Erythroblast (primary cell): ENCODE data around the gene FARP1.

Experiments
- DNase-seq, 2 experiments: peaks; one replicate each; lab custom pipeline; 2025; lab: John Stamatoyannopoulos, UW
- GATA1 ChIP-seq: IDR thresholded peaks from 2 replicates; pipeline ENCODE4 v1.6.1; 2011; ENCODE audit warnings: low read depth, mild to moderate bottlenecking, control low read depth, low read length, moderate library complexity
- POLR2A ChIP-seq: IDR thresholded peaks from 2 replicates; pipeline ENCODE4 v1.6.1; 2011; ENCODE audit warnings: mild to moderate bottlenecking, low read length

The FARP1 gene

DNA sequence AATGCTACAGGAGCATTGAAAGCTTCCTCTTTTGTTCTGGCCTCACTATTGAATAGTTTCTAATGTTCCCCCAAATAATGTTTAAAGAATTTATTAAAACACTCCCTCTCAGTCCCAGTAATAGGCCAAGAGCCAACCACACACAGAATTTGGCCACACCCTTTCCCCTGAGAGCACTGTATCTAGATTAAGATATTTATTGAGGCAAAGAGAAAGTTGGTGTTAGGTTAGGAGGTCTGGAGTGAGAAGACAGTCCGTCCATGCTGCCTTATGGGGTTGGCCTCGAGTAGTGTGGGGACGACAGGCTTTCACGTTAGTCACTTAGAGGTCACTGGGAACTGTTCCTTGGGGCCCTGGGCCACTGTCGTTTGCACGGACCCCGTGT lies 157.1 kb downstream of the FARP1 start:
- TF ChIP-seq GATA1 (no peak), POLR2A (no peak)
- no peak for DNase-seq

DNA sequence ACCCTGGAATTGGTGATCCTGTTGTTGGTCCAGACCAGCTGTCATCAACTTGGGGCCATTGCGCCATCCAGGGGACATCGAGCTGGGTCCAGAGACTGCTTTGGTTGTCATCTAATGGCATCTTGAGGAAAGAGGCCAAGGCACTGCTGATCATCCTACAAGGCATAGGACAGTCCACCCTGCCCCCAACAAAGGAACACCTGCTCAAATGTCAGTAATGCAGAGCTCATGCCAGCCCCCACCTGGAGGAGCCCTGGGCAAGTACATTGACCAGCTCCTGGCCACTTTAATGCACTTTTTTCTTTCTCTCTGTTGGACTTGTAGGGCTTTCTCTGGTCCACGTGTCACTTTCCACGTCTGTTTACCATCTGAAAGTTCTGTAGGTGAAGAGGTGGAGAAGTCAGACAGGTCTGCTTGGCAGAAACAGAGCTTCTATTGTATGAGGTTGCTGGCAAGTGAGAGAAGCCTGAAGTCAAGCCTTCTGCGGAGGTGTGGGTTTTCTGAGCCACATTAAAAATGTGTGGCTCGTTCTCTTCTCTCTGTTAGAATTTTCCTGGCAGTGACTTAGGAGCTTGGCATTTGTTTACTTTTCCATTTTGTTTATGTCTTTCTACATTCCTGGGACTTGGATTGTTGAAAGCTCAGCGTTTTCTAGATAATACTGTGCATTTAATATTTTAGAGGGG lies 158.2 kb downstream of the FARP1 start:
- DNase-seq, result no peak
- no peak for TF ChIP-seq GATA1
- no peak for TF ChIP-seq POLR2A

GRCh38 chr13:98301721-98302120 lies 158.8 kb downstream of the FARP1 start:
- DNase-seq, result no peak
- no peak for TF ChIP-seq POLR2A

GRCh38 chr13:98303858-98304257 lies 161.0 kb downstream of the FARP1 start:
- DNase-seq, result no peak
- TF ChIP-seq GATA1 (no peak), POLR2A (no peak)

DNA sequence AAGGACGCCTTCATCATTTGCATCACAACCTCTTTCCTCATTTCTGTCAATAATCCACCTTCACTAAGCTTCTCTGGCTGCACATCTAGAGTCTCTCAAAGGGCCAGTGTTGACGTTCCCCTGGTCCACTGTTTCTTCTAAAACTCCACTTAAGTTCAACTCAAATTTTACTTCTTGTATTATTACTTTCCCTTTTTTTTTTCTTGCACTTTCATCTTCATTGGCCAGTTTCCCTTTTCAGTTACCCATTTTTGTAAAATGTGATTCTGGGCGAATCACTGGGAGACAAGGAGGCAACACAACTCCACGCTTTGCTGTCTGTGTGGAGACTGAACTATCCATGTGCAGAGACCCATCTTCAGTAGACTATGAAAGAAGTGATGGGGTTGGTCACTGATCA lies 162.8 kb downstream of the FARP1 start:
- DNase-seq, result no peak
- TF ChIP-seq GATA1 (no peak), POLR2A (no peak)

- TF ChIP-seq GATA1 (no peak), POLR2A (no peak)
These were observed 164.7 kb downstream of the FARP1 start for GRCh38 chr13:98307463-98308085.

GRCh38 chr13:98308086-98308911 lies 165.4 kb downstream of the FARP1 start:
- TF ChIP-seq GATA1, result no peak
- TF ChIP-seq POLR2A, result no peak
- no peak for DNase-seq

More at GRCh38 chr13:98307463-98308085, 164.7 kb downstream of the FARP1 start:
- no peak for DNase-seq

- TF ChIP-seq POLR2A (no peak), GATA1 (no peak)
These were observed 166.9 kb downstream of the FARP1 start for GRCh38 chr13:98309569-98310335.

DNA sequence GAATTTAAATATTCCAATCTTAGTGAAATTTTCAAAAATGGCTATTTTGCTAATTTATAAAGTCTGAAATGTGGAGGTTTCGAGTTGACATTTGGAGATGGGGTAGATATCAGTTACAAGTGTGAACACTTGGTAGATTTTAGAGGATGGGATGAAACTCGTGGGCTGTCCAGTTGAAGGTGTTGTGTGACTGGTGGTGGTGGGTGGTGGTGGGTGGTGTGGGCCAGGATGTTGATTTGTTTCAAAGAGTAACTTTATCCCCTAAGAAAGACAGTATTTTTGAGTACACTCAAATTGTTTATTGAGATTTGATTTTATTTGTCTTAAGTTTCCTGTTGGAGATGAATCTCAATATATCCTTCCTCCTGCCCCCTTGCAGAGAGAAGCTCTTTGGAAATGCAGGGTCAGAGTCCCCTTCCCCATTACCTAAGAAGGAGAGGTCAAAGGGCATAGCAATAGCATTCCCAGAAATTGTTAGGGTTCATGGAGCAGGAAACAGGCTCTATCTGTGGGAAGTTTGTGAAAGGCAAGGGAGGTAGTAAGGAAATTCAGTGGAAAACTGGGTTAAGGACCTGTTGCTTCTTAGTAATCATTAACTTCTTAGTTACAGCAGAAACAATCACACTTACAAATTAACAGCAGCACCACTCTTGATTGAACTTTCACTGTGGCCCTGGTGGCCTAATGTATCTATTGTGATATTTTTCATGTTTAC lies 167.7 kb downstream of the FARP1 start:
- no peak for TF ChIP-seq POLR2A
- no peak for DNase-seq

More at GRCh38 chr13:98309569-98310335, 166.9 kb downstream of the FARP1 start:
- no peak for DNase-seq

GRCh38 chr13:98311200-98311548 lies 168.3 kb downstream of the FARP1 start:
- no peak for DNase-seq
- no peak for TF ChIP-seq GATA1
- no peak for TF ChIP-seq POLR2A

GRCh38 chr13:98312606-98313005 lies 169.7 kb downstream of the FARP1 start:
- DNase-seq, result no peak
- no peak for TF ChIP-seq POLR2A
- no peak for TF ChIP-seq GATA1

DNA sequence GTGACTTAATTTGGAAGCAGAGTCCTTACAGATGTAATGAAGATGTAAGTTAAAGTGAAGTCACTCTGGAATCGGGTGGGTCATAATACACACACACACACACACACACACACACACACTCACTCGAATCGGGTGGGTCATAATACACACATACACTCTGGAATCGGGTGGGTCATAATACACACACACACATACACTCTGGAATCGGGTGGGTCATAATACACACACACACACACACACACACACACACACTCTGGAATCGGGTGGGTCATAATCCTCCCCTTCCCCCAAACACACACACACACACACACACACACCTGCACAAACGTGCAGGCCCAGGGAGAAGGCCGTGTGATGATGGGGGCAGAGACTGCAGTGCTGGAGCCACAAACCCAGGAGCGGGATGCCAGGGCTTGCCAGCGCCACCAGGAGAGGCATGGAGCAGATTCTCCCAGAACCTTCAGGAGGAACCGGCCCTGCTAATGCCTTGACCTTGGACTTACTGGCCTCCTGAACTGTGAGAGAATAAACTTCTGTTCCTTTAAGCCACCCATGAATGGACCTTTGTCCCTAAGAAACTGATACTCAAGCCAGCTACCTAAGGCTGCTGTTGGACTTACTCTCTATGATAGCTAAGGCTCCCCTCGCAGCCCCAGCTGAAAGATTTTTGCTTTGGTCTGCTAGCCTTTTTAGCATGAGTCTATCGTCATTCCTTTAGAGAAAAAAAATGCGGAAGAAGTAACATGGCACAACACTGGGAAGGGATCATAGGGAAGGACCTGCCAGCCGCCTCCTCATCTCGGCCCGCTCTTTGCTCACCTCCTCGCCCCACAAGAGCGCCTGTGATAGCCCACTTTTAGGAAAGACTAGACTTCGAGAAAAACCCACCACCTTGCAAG lies 170.4 kb downstream of the FARP1 start:
- no peak for DNase-seq
- TF ChIP-seq POLR2A (no peak), GATA1 (no peak)

DNA sequence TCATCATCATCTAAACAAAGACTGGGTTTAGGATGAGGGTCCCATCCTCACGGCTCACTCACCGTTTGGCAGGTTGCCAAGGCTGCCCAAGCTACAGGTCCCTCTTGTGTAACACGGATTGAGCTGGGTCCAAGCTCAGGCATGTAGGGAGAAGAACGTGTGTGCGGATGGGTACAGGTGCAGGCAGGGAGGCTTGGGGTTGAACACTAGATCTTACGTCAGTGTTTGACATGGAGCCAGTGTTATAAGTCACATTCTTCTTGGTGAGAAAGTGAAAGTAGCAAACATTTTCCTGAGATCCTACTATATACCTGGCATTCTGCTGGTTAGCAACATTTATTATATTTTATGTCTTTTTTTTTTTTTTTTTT lies 171.0 kb downstream of the FARP1 start:
- no peak for DNase-seq

More for the DNA sequence above, 171.0 kb downstream of the FARP1 start:
- TF ChIP-seq GATA1, result no peak
